ENCODE data around the gene TDRD7.

TDRD7 gene

GRCh38 chr9:97525451-97525850, 113.6 kb downstream of the TDRD7 start:
- TF ChIP-seq GATA3 (IDR thresholded peaks at IDR 0.05; ENCODE audit: low read depth, low read length) (no peak), GATA2 (IDR thresholded peaks at IDR 0.05; ENCODE audit: low read depth, low read length) (no peak)

GRCh38 chr9:97526895-97527575, 115.1 kb downstream of the TDRD7 start:
- no peak for TF ChIP-seq GATA3 (IDR thresholded peaks at IDR 0.05; ENCODE audit: low read depth, low read length)
- TF ChIP-seq GATA2 (IDR thresholded peaks at IDR 0.05; ENCODE audit: low read depth, low read length), result no peak

- TF ChIP-seq GATA2 (IDR thresholded peaks at IDR 0.05; ENCODE audit: low read depth, low read length), result no peak
- no peak for TF ChIP-seq GATA3 (IDR thresholded peaks at IDR 0.05; ENCODE audit: low read depth, low read length)
These were observed 116.0 kb downstream of the TDRD7 start for GRCh38 chr9:97527626-97528528.

GRCh38 chr9:97528529-97529230, 116.8 kb downstream of the TDRD7 start:
- no peak for TF ChIP-seq GATA3 (IDR thresholded peaks at IDR 0.05; ENCODE audit: low read depth, low read length)
- no peak for TF ChIP-seq GATA2 (IDR thresholded peaks at IDR 0.05; ENCODE audit: low read depth, low read length)

GRCh38 chr9:97529363-97530076, 117.6 kb downstream of the TDRD7 start:
- no peak for TF ChIP-seq GATA2 (IDR thresholded peaks at IDR 0.05; ENCODE audit: low read depth, low read length)
- TF ChIP-seq GATA3 (IDR thresholded peaks at IDR 0.05; ENCODE audit: low read depth, low read length), result no peak

- TF ChIP-seq GATA2 (IDR thresholded peaks at IDR 0.05; ENCODE audit: low read depth, low read length), result no peak
- TF ChIP-seq GATA3 (IDR thresholded peaks at IDR 0.05; ENCODE audit: low read depth, low read length), result no peak
These were observed 120.0 kb downstream of the TDRD7 start for GRCh38 chr9:97531888-97532376.

- no peak for TF ChIP-seq GATA2 (IDR thresholded peaks at IDR 0.05; ENCODE audit: low read depth, low read length)
- TF ChIP-seq GATA3 (IDR thresholded peaks at IDR 0.05; ENCODE audit: low read depth, low read length), result no peak
These were observed 122.3 kb downstream of the TDRD7 start for GRCh38 chr9:97534185-97534584.

- TF ChIP-seq GATA3 (IDR thresholded peaks at IDR 0.05; ENCODE audit: low read depth, low read length) (no peak), GATA2 (IDR thresholded peaks at IDR 0.05; ENCODE audit: low read depth, low read length) (no peak)
These were observed 123.2 kb downstream of the TDRD7 start for GRCh38 chr9:97534961-97535594.

- TF ChIP-seq GATA2 (IDR thresholded peaks at IDR 0.05; ENCODE audit: low read depth, low read length) (no peak), GATA3 (IDR thresholded peaks at IDR 0.05; ENCODE audit: low read depth, low read length) (no peak)
These were observed 123.9 kb downstream of the TDRD7 start for GRCh38 chr9:97535771-97536170.

GRCh38 chr9:97536480-97536879, 124.6 kb downstream of the TDRD7 start:
- no peak for TF ChIP-seq GATA2 (IDR thresholded peaks at IDR 0.05; ENCODE audit: low read depth, low read length)
- TF ChIP-seq GATA3 (IDR thresholded peaks at IDR 0.05; ENCODE audit: low read depth, low read length), result no peak

GRCh38 chr9:97543561-97543960, 131.7 kb downstream of the TDRD7 start:
- TF ChIP-seq GATA2 (IDR thresholded peaks at IDR 0.05; ENCODE audit: low read depth, low read length), result no peak
- no peak for TF ChIP-seq GATA3 (IDR thresholded peaks at IDR 0.05; ENCODE audit: low read depth, low read length)

- TF ChIP-seq GATA2 (IDR thresholded peaks at IDR 0.05; ENCODE audit: low read depth, low read length) (no peak), GATA3 (IDR thresholded peaks at IDR 0.05; ENCODE audit: low read depth, low read length) (no peak)
These were observed 133.6 kb downstream of the TDRD7 start for GRCh38 chr9:97545486-97545885.

All from SH-SY5Y (cell line).